Inferior parietal cortex (tissue), 1 donor: Measurements from ENCODE around the gene OPTC.

ENCODE experiments used
- DNase-seq: peaks from one replicate; pipeline ENCODE4 v3.0.0-alpha.2; 2016; ENCODE audit errors: extremely low spot score

OPTC gene

GRCh38 chr1:203536575-203536974 lies 42.6 kb downstream of the OPTC start:
- no peak for DNase-seq

DNA sequence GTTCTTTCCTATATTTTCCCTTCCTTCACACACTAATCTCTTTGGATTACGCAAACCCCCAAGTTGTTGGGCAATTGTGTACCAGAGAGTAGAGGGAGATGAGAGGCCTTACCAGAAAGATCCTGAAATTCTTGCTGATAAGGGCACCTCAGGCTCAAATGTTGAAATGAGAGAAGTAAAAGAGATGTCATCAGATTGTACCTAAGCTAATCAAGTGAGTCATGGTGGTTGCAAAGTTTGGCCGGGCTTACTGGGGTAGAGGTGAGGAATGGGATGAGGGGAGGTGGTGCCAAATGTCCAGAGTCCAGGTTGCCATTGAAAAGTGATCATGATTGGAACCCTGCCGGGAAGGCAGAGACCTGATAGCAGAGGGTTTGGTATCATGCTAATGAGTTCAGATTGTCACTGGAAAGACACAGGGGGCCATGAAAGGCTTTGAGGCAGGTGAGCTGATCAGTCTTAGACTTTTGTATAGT lies 43.1 kb downstream of the OPTC start:
- no peak for DNase-seq

GRCh38 chr1:203537806-203538464 lies 44.0 kb downstream of the OPTC start:
- DNase-seq, result no peak

DNA sequence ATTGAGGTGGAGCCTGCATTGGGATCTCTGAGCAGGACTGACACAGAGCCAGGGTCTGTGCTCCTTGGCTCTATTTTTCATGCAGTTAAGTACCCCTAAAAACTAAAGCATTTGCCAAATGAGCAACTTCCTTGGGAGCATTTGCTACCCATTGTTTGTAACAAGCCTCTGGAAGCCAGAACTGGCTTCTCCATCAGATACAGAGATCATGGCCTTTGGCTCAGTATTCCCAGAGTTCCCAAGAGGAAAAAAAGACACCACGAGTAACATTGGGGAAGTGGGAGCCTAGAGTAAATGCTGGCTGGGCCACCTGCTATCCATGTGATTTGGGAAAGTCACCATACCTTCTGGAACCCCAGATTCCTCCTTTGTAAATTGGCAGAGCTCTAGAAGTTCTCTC lies 44.8 kb downstream of the OPTC start:
- no peak for DNase-seq

GRCh38 chr1:203539831-203540546 lies 46.0 kb downstream of the OPTC start:
- no peak for DNase-seq

DNA sequence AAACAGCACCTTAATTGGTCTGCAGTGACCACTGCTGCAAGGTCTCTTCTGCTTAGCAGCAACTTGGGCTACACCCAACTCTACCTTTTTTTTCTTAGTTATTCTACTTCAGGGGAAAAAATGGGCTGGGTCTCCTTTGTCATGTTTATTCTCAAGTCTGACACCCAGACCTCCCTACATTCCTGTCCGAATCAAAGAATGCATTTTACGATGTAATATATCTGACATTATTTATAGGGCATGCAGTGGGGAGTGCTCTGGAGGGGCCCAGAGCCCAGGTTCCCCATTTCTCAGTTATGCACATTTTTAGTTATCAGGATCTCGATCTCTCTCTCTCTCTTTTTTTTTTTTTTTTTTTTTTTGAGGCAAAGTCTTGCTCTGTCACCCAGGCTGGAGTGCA lies 50.5 kb downstream of the OPTC start:
- DNase-seq, result no peak

- no peak for DNase-seq
These were observed 51.2 kb downstream of the OPTC start for GRCh38 chr1:203544978-203545816.

DNA sequence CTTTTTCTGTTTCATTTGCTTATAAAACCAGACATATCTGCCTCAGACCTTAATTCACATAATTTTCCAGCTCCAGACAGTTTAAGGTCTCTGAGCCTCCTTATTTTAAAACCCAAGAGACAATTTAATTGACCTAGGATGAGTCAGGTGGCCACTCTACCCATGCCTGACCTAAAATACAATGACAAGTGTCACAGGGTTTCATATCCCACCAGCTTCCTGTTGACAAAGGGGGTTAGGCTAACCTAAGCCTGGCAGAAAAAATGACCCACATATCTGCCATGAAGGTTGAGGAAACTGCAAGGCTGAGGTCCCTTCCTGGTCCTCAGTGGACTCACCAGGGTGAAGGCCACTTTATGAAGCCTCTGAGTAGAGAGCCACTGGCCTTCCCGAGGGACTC lies 52.3 kb downstream of the OPTC start:
- DNase-seq, result no peak

GRCh38 chr1:203547147-203547546 lies 53.2 kb downstream of the OPTC start:
- no peak for DNase-seq

GRCh38 chr1:203547771-203548421 lies 53.9 kb downstream of the OPTC start:
- no peak for DNase-seq

DNA sequence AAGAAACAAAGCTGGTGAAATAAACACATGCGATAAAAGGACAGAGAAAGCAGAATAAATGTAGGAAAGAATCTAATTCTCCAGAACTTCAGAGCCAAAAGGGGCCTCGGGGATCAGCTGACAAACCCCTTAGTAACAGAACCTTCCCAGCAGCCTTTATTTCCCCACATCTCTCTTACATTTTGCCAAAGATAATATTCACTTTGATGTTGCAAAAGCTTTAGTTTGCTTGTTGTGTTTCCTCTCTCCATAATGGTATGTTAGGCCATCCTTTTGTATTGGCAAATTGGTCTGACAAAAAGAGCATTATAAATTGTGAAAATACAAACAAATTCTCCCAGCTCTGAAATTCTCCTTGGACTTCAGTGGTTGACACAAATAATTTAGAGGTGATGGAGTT lies 54.9 kb downstream of the OPTC start:
- DNase-seq, result no peak

GRCh38 chr1:203549309-203549708 lies 55.4 kb downstream of the OPTC start:
- DNase-seq, result no peak

DNA sequence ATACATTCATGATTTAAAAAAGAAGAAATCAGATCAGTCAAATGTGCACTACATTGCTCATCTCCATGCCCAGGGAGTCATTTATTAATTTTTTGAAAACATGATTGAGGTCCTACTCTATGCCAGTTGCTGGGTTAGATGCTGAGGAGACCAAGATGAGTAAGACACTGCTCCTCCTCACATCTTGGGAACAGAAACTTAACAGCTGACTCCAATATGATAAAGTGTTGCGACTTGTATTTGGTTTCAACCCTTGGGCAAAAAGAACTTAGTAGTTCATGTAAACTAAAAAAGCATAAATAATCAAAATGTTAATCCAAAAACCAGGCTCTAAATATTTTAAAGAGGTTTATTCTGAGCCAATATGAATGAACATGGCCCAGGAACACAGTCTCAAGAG lies 56.9 kb downstream of the OPTC start:
- no peak for DNase-seq

DNA sequence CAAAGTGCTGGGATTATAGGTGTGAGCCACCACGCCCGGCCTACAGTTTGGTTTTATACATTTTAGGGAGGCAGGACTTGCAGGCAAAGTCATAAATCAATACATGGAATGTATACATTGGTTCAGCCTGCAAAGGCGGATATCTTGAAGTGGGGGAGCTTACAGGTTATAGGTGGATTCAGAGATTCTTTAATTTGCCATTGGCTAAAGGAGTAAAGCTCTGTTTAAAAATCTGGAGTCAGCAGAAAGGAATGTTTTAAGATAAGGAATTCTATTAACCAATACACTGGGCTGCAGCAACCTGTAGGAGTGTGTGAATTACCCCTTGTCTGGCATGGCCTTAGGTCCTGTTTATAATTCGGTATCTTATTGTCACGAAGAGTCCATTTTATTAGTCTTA lies 57.6 kb downstream of the OPTC start:
- DNase-seq, result no peak

GRCh38 chr1:203553496-203553895 lies 59.5 kb downstream of the OPTC start:
- no peak for DNase-seq

DNA sequence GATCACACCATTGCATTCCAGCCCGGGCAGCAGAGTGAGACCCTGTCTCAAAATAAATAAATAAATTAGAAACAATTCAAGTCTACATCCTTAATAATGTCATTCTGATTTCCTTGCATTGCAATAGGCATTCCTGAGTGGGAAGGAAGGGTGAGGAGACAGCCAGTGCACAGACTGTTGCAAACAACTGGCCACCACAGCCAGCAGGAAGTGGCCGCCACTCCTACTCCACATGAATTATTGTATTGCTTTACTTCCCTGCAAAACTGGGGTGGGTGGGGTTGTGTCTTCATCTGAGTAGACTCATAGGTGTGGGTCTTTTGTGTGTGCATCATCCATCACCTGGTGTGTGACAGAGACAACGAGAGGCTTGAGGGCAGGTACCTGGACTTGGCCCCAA lies 60.1 kb downstream of the OPTC start:
- no peak for DNase-seq

DNA sequence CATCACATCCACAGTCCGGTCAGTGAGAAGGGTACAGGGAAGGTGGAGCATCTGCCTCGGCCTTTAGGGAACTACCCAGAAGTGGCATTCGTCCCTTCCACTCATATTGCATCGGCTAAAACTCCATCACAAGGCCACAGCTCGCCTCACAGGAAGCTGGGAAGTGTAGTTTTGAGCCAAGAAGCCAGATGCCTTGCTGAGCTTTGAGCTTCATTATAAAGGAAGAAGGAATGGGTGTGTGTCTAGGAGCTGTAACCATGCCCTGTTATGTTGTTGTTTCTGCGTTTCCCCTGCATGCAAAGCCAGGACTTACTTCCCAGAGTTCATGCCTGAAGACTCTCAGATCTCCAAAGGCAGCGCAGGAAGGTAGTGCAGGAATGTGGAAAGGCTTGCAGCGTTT lies 61.1 kb downstream of the OPTC start:
- DNase-seq, result no peak

GRCh38 chr1:203555511-203556046 lies 61.6 kb downstream of the OPTC start:
- DNase-seq, result no peak

DNA sequence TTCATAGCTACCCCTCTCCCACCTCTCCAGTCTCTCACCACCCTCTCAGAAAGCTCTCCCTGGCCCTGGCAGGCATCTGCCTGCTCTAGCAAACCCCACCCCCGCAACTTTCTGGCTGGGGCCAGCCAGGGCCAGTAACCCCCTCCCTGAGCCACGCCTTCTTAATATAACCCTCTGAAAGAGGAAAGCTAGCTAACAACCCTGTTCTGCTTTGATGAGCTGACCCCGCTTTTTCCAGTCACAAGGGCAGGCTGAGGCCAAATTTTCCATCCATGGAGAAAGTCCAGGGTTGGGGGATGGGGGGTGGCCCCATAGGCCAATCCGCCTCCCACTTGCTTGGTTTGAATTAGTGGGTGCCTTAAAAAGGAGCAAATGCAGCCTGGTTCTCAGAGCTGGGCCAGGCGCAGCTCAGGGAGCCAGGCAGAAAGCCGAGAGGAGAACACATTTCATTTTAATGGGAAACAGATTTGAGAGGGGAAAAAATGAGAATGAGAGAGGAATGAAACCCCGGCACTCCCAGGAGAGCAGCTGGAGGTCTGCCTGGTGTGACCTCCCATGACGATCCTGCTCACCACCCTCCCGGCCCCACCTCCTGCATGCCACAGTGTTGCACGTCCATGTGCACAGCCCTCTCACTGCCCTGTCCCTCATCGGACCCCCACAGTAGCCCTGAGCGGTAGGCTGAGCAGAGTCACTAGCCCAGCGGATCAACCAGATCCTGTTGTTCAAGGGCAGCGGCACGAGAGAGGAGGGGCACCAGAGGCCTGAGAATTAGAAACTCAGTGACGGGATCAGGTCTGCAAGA lies 62.3 kb downstream of the OPTC start:
- no peak for DNase-seq

- DNase-seq, result no peak
These were observed 63.4 kb downstream of the OPTC start for GRCh38 chr1:203557390-203557789.
